ENCODE measurements around the gene CSH1. TPM values are rescaled to one million over a fixed set of nuclear protein-coding genes. Genes with fewer than 3 reads are reported as not detected.
"Not testable (repeated sequence)": the region's sequence is repeated elsewhere in the genome, so short reads cannot be mapped to it uniquely, and the experiment has no call there.

Gene CSH1
- total RNA-seq, 1 donor from 2014 or later = not detected

GRCh38 chr17:63889026-63889848 lies 7.1 kb downstream of the CSH1 start:
- not testable (repeated sequence) for H3K9me3 Mint-ChIP-seq (ENCODE audit: unreplicated experiment); H3K27me3 Mint-ChIP-seq (ENCODE audit: unreplicated experiment); H3K4me1 Mint-ChIP-seq (ENCODE audit: unreplicated experiment); H3K4me3 Mint-ChIP-seq (ENCODE audit: unreplicated experiment); H3K27ac Mint-ChIP-seq (ENCODE audit: unreplicated experiment); H3K36me3 Mint-ChIP-seq (ENCODE audit: low read depth, unreplicated experiment)
- peak; percentile 51 for DNase-seq (ENCODE audit: low spot score)
- TF ChIP-seq CTCF (IDR thresholded peaks at IDR 0.05; ENCODE audit: unreplicated experiment) = peak; percentile 49

- not testable (repeated sequence) for H3K27me3 Mint-ChIP-seq (ENCODE audit: unreplicated experiment)
Measured at GRCh38 chr17:63885119-63885518, 11.3 kb downstream of the CSH1 start.

GRCh38 chr17:63882626-63883126 lies 13.7 kb downstream of the CSH1 start:
- not testable (repeated sequence) for H3K27me3 Mint-ChIP-seq (ENCODE audit: unreplicated experiment); H3K4me3 Mint-ChIP-seq (ENCODE audit: unreplicated experiment); H3K27ac Mint-ChIP-seq (ENCODE audit: unreplicated experiment); DNase-seq (ENCODE audit: low spot score); H3K9me3 Mint-ChIP-seq (ENCODE audit: unreplicated experiment); H3K36me3 Mint-ChIP-seq (ENCODE audit: low read depth, unreplicated experiment)
- H3K4me1 Mint-ChIP-seq (ENCODE audit: unreplicated experiment) = peaks cover 12% of the 10 kb centered on the region

More at GRCh38 chr17:63885119-63885518, 11.3 kb downstream of the CSH1 start:
- not testable (repeated sequence) for H3K9me3 Mint-ChIP-seq (ENCODE audit: unreplicated experiment); DNase-seq (ENCODE audit: low spot score); H3K27ac Mint-ChIP-seq (ENCODE audit: unreplicated experiment); H3K4me3 Mint-ChIP-seq (ENCODE audit: unreplicated experiment); H3K36me3 Mint-ChIP-seq (ENCODE audit: low read depth, unreplicated experiment)
- H3K4me1 Mint-ChIP-seq (ENCODE audit: unreplicated experiment) = peaks cover 14% of the 10 kb centered on the region

- Mint-ChIP-seq H3K9me3 (ENCODE audit: unreplicated experiment) (no peaks in the 10 kb centered on the region), H3K27ac (ENCODE audit: unreplicated experiment) (no peak within 1 kb of the TSS)
Measured at GRCh38 chr17:63881935-63882601, 14.3 kb downstream of the CSH1 start, which contains the start of gene GH2. Gene GH2 (minus strand): TSS chr17:63881944. CDS start chr17:63881801, 143 bp downstream.

GRCh38 chr17:63881337-63881736 lies 15.0 kb downstream of the CSH1 start:
- H3K27ac Mint-ChIP-seq (ENCODE audit: unreplicated experiment); H3K36me3 Mint-ChIP-seq (ENCODE audit: low read depth, unreplicated experiment); H3K9me3 Mint-ChIP-seq (ENCODE audit: unreplicated experiment); H3K27me3 Mint-ChIP-seq (ENCODE audit: unreplicated experiment); H3K4me3 Mint-ChIP-seq (ENCODE audit: unreplicated experiment): not testable (repeated sequence)
- H3K4me1 Mint-ChIP-seq (ENCODE audit: unreplicated experiment) = peaks cover 12% of the 10 kb centered on the region
- DNase-seq (ENCODE audit: low spot score) = peak; percentile 57

More at GRCh38 chr17:63881935-63882601, 14.3 kb downstream of the CSH1 start, which contains the start of gene GH2:
- peak; percentile 72 for DNase-seq (ENCODE audit: low spot score)
- peak; percentile 57 for TF ChIP-seq CTCF (IDR thresholded peaks at IDR 0.05; ENCODE audit: unreplicated experiment)
- Mint-ChIP-seq H3K27me3 (ENCODE audit: unreplicated experiment) (peaks cover 4% of the 10 kb centered on the region), H3K4me3 (ENCODE audit: unreplicated experiment) (no peak within 1 kb of the TSS), H3K36me3 (ENCODE audit: low read depth, unreplicated experiment) (no peaks in the 10 kb centered on the region), H3K4me1 (ENCODE audit: unreplicated experiment) (peaks cover 12% of the 10 kb centered on the region)

GRCh38 chr17:63880706-63881105 lies 15.7 kb downstream of the CSH1 start:
- no peak for DNase-seq (ENCODE audit: low spot score)
- H3K27me3 Mint-ChIP-seq (ENCODE audit: unreplicated experiment) = peaks cover 4% of the 10 kb centered on the region
- TF ChIP-seq CTCF (IDR thresholded peaks at IDR 0.05; ENCODE audit: unreplicated experiment) = no peak
- no peaks in the 10 kb centered on the region for H3K36me3 Mint-ChIP-seq (ENCODE audit: low read depth, unreplicated experiment)
- H3K4me1 Mint-ChIP-seq (ENCODE audit: unreplicated experiment) = peaks cover 12% of the 10 kb centered on the region
- no peak overlapping the region for H3K27ac Mint-ChIP-seq (ENCODE audit: unreplicated experiment)
- H3K9me3 Mint-ChIP-seq (ENCODE audit: unreplicated experiment) = no peaks in the 10 kb centered on the region
- no peak overlapping the region for H3K4me3 Mint-ChIP-seq (ENCODE audit: unreplicated experiment)

- not testable (repeated sequence) for DNase-seq (ENCODE audit: low spot score); H3K36me3 Mint-ChIP-seq (ENCODE audit: low read depth, unreplicated experiment); H3K27me3 Mint-ChIP-seq (ENCODE audit: unreplicated experiment); H3K9me3 Mint-ChIP-seq (ENCODE audit: unreplicated experiment); H3K27ac Mint-ChIP-seq (ENCODE audit: unreplicated experiment); H3K4me3 Mint-ChIP-seq (ENCODE audit: unreplicated experiment)
- H3K4me1 Mint-ChIP-seq (ENCODE audit: unreplicated experiment) = peaks cover 12% of the 10 kb centered on the region
Measured at GRCh38 chr17:63878413-63878812, 18.0 kb downstream of the CSH1 start.

GRCh38 chr17:63874693-63875092 lies 21.7 kb downstream of the CSH1 start:
- H3K36me3 Mint-ChIP-seq (ENCODE audit: low read depth, unreplicated experiment); H3K27ac Mint-ChIP-seq (ENCODE audit: unreplicated experiment); H3K9me3 Mint-ChIP-seq (ENCODE audit: unreplicated experiment); H3K4me1 Mint-ChIP-seq (ENCODE audit: unreplicated experiment); H3K27me3 Mint-ChIP-seq (ENCODE audit: unreplicated experiment); DNase-seq (ENCODE audit: low spot score): not testable (repeated sequence)
- peak overlapping the region; percentile 11 for H3K4me3 Mint-ChIP-seq (ENCODE audit: unreplicated experiment)
